ENCODE data around the gene FADS1.

GRCh38 chr11:61793829-61794204 lies 23.0 kb downstream of the FADS1 start:
- no peak for TF ChIP-seq CTCF (IDR thresholded peaks at IDR 0.05; ENCODE audit: insufficient read depth, low read length)
- no peak for TF ChIP-seq REST (IDR thresholded peaks at IDR 0.05; ENCODE audit: insufficient replicate concordance, low read depth)
- no peak for TF ChIP-seq POLR2AphosphoS5 (IDR thresholded peaks at IDR 0.05; ENCODE audit: low read depth)
- TF ChIP-seq GABPA (IDR thresholded peaks at IDR 0.05; ENCODE audit: low read depth): no peak
- TF ChIP-seq SPI1 (IDR thresholded peaks at IDR 0.05; ENCODE audit: borderline replicate concordance, low read depth): no peak

Data from HL-60 (cell line).